Measurements from ENCODE around the gene RNU1-1.
"Not testable (repeated sequence)": the region's sequence is repeated elsewhere in the genome, so short reads cannot be mapped to it uniquely, and the experiment has no call there.

The RNU1-1 gene

DNA sequence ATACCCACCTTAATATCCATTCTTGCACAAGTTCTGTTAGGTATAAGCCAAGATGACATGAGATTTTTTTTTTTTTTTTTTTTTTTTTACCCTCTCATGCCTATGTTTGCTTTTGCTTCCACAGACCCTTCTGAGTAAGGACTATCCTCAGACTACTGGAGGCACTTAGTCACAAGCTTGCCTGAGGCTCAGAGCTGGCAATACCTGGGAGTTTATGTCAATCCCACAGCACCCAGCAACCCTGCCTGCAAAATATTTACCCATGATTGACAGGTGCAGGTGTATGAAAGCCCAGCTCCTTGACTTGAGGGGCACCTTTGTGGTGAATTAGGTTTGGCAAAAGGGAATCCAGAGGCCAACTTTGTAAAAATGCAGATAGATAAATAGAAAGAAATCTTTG, 11.7 kb upstream of the RNU1-1 start:
- in situ Hi-C loops (cut with HindIII; ENCODE audit: low sequenced_read_pairs) = not testable (repeated sequence)

DNA sequence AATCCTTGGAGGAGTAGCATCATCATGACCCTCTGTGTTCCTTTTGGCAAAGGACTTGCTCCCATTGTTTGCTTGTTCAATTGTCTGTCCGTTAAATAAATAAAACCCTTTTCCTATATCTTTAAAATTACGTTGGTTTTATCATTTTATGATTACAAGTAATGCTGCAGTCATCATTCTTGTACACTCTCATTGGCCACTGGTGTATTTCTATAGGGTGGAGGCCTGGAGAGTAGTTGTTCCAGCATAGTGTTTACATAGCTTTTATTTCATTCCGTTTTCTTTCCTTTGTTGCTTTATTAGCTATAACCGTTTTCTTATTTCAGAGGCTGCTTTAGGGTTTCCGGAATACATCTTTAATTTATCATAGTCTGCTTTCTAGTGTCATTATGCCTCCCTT, 7.6 kb upstream of the RNU1-1 start:
- in situ Hi-C loops (cut with HindIII; ENCODE audit: low sequenced_read_pairs) = not testable (repeated sequence)

DNA sequence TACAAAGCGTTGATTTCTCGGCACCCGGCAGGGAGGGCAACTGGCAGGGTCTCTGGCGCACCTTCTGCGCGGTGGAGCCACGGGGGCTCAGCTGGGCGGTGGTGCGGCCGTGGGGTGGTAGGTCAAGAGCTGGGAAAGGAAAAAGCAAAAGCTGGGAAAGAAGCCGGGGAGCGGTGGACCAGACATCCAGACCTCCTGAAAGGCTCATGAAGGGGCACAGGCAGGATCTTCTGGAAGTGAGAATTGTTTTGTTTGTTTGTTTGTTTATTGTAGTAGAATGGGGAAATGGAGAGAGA, 7.2 kb upstream of the RNU1-1 start:
- in situ Hi-C loops (cut with HindIII; ENCODE audit: low sequenced_read_pairs) = no loop called here

DNA sequence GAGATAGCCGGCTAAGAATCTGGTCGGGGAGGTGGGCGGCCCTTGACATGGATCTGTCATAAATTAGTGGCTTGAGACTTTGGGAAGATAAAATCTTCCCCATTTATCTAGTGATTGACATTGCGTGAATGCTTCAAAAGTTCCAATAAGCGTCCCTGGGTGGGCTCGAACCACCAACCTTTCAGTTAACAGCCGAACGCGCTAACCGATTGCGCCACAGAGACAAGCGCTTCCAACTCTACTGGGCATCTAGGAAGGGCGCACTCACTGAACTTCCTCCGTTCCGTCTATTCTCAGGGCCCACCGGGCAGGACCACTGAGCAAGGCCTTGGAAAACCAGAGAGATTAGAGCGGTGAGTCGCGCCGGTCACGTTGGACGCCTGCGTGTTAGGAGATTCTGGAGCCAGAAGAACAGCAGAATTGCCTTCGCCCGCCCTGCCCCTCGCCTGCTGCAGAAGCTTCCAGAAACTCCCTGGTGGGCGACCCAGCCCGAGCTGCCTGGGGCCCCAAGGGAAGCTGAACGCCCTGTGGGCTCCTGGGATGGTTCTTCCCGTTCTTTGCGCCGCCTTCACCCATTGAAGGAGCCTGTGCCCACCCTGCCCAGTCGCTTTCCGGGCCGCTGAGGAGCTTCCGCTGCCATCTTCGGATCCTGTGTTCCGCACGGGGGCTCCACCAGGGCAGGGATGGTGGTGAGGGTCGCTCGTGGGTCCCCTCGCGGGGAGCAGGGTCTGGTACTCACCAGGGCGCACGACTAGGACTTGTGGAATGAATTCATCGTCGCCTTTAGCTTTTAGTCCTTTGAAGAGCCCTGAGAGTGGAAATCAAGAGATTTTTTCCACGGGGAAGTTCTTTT, 6.6 kb upstream of the RNU1-1 start:
- in situ Hi-C loops (cut with HindIII; ENCODE audit: low sequenced_read_pairs) = not testable (repeated sequence)

DNA sequence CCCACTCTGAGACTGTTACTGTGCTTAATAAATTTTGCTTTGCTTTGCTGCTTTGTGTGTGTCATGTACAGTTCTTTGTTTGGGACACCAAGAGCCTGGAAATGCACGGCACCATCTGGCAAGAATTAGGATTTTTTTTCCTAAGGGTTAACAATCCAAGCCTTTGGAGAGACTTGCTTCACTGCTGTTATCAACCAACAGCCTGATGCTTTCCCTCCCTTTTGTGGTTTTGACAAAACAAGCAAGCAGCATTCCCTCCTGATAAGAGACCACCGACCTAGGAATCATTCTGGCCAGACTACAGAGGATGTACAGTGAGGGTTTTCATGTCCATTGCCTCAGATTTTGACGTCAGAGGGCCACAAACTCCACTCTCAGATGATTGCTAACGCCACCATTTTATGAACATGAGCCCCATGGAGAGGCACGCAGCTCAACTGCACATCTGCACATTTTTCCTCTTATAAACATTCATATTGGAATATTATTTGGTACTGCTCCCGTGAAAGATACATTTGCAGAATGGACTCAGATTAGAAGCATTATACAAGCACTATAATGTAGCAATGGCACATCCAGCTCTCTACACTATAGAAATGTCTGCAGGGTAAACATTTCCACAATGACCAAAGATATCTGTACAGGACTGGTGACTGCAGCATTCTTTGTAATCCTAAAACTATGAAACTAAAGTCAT, 5.3 kb upstream of the RNU1-1 start:
- in situ Hi-C loops (cut with HindIII; ENCODE audit: low sequenced_read_pairs) = not testable (repeated sequence)

DNA sequence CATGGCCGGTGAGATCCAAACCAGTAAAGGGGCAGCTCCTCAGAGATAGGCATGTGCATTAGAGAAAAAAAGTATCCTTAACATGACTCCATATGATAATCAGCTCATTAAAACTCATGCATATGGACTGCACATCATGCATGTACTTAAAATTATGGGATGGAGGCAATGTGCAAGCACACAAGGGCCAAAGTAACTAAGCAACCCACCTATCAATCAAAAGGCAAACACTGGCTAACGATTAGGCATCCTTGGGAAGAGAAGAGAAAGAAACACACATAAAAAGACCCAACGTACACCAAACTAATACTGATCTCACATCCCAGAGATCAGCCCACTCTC, 4.8 kb upstream of the RNU1-1 start:
- in situ Hi-C loops (cut with HindIII; ENCODE audit: low sequenced_read_pairs) = not testable (repeated sequence)

DNA sequence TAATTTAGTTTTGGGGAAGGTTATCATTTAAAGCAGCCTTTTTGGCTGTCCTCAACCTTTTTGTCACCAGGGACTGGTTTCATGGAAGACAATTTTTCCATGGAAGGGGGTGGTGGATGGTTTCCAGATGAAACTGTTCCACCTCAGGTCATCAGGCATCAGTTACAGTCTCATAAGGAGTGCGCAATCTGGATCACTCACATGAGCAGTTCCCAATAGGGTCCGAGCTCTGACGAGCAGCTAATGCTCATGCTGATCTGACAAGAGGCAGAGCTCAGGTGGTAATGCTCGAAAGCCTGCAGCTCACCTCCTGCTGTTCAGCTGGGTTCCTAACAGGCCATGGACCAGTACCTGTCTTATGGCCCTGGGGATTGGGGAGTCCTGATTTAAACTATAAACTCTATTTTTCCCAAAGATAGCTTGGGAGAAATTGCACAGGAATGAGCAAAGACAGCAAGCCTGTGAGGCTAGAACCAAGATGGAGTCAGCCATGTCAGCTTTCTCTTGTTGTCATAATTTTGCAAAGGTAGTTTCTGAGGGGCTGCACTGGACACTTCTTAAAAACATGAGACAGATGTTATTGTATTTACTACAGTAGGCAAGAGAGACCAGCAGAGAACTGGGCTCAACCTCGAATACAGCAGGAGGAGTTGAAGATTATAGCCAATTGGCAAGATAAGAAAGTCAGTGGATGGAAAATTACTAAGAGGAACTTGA, 2.8 kb upstream of the RNU1-1 start:
- in situ Hi-C loops (cut with HindIII; ENCODE audit: low sequenced_read_pairs) = not testable (repeated sequence)

DNA sequence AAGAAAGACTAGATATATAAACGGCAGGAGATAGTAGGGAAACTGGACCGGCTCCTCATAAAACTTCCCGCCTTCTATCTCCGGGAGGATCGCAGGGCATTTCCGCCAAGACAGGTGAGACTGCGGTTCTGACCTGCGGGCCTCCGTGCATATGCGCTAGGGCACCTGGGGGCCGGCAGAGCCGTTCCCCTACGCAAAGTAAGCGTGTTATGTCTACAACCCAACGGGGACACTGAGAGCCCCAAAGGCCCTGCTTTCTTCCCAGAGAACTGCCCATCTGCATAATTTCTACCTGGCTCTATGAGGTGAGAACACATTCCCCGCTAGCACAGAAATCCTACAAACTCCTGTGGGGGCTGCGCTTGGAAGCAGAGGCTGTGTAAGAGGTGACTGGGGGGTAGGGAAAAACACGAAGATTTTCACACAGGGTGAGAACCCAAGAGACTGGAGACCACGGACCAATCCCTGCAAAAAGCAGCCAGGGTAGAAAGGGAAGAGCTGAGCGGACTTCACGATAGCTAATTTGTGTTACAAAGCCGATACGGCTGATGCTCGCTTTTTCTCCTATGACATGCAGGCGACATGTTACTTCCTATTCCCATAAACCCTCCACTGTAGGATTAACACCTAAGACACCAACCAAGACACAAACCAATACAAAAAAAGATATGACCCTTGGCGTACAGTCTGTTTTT, 526 bp downstream of the RNU1-1 start:
- in situ Hi-C loops (cut with HindIII; ENCODE audit: low sequenced_read_pairs) = not testable (repeated sequence)

DNA sequence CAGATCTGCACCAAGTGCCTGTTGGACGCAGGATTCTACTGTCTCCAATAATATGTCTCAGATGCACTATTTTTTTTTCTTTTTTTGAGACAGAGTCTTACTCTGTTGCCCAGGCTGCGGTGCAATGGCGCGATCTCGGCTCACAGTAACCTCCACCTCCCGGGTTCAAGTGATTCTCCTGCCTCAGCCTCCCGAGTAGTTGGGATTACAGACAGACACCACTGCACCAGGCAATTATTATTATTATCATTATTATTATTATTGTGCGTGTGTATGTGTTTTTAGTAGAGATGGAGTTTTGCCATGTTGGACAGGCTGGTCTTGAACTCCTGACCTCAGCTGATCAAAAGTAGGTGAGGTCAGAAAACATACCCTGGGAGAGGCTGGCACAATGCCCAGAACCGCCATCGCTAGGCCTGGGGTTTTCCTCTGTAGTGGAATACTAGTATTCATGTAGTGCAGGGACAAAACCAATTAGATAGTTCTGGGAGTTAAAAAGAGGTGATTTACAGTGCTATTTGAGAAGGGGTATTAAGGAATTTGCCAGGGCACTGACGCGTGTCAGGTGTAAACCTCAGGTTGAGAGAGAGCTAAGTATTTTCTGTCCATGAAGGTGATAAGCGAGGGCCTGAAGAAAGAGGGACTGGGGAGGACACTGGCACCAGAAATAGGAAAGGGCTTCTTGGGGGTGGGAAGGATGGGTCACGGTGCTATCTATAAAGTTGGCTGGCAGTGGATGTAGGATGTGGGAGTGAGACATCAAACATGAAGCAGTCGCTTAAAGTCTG, 1.3 kb downstream of the RNU1-1 start:
- in situ Hi-C loops (cut with HindIII; ENCODE audit: low sequenced_read_pairs) = not testable (repeated sequence)

DNA sequence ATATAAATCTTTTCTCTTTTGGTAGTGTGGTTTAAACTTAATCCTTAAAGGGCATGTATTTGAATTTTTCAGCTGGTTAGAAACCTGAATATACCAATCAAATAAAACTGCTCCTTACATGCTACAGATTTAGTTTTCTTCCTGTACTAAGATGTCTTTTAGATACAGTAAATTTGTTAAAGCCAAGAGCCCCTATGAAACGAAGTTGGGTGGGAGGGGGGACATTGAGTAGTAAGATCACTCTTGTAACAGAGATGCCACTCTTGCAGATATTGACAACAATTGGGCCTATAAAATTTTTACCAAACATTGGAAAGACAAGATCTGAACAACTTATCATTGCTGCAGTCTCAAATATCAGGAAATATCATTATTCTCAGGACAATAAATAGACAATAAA, 2.2 kb downstream of the RNU1-1 start:
- in situ Hi-C loops (cut with HindIII; ENCODE audit: low sequenced_read_pairs) = not testable (repeated sequence)

DNA sequence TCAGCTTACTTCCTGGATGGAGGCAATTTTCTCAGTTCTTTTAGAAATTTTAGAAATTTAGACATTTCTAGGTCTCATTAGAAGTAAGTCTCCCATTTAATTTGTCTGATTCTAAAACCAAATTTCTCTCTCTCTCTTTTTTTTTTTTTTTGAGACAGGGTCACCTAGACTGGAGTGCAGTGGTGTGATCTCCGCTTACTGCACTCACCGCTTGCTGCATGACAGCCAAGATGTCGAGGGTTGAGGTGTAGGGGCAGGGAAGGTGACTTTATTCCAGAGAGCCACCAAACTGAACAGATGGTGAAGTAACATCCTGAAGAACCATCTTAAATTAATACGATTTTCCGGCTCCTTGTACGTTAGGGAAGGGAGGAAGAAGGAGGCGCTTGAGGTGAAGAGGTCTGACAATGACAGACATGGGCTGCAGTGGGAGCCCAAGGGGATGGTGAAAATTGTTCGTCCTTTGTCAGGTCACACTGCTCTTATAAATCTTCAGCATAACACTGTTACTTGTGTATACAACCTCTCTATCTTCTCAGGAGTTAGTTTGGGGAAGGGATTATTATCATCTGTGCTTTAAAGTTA, 5.1 kb downstream of the RNU1-1 start:
- in situ Hi-C loops (cut with HindIII; ENCODE audit: low sequenced_read_pairs) = not testable (repeated sequence)

DNA sequence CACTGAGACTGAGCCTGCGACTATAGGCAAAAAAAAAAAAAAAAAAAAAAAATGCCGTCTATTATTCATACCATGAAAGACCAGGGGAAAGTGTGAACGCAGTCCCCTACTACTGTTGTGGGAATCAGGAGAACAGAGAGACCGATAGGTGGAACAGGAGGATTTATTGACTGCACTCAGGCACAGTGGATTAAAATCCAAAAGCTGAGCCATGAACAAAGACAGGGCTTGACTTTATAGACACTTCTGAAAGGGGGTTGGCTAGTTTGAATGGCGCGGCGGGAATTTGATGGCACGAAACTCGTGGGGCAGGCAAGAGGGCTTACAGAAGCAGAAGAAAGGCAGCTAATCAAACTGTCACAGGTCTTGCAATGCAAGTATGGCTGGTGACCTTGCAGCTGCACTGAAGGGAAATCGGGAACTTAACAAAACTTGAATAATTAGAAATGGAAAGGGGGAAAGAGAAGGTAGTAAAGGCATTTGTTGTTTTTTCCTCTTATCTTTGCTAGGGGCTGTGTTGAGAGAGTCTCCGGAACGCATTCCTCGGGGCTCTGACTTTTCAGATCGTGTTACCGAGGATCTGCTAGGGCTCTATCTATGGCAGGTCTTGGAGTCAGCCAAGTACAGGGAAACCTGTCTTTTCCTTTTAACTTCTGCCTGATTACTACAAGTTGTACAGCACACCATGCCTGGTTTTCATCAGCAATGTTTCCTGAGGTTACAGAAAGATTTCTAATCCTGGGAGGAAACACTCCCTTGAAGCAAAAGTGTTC, 7.5 kb downstream of the RNU1-1 start:
- in situ Hi-C loops (cut with HindIII; ENCODE audit: low sequenced_read_pairs) = not testable (repeated sequence)

DNA sequence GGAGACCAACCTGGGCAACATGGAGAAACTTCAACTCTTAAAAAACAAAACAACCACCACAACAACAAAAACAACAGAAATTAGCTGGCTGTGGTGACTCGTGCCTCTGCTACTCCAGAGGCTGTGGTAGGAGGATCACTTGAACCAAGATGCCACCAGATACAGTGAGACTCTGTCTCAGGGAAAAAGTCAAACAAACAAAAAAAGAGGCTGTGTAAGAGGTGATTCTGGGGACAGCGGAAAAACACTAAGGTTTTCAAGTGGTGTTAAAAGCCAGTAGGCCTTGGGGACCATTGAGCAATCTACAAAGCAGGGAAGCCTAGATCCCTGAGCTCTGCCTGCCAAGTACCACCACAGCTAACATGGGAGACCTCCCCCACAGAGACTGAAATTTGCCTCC, 8.2 kb downstream of the RNU1-1 start:
- in situ Hi-C loops (cut with HindIII; ENCODE audit: low sequenced_read_pairs) = not testable (repeated sequence)

DNA sequence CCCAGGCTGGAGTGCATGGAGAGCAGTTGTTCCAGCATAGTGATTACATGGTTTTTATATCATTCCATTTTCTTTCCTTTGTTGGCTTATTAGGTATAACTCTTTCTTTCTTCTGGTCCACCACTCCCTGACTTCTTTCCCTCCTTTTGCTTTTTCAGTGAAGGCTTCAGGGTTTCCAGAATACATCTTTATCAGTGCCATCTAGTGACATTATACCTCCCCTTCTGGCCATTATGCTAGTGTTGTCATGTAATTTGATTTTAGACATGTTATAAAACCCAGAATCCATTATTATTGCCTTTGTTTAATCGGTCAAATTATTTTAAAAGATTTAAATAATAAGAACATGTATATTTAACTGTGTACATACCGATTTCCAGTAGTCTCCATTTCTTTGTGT, 10.6 kb downstream of the RNU1-1 start:
- in situ Hi-C loops (cut with HindIII; ENCODE audit: low sequenced_read_pairs) = no loop called here

DNA sequence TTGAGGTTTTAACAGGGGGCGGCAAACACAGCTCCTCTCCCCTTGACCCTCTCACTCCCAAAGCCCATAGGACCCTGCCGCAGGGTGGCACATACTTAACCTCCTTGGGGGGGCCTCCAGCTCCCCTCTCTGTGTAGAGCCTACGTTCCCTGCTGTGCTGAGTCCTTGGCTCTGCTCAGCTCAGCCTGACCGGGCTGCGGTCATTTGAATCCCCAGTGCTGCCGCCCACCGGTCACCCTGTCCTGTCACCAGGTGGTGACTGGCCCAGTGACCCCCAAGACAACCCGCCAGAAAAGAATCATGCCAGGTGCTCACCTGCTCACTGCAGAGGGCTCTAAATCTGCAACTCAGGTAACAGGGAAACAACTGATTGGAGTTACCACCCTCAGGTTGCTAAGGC, 12.6 kb downstream of the RNU1-1 start:
- in situ Hi-C loops (cut with HindIII; ENCODE audit: low sequenced_read_pairs) = not testable (repeated sequence)

DNA sequence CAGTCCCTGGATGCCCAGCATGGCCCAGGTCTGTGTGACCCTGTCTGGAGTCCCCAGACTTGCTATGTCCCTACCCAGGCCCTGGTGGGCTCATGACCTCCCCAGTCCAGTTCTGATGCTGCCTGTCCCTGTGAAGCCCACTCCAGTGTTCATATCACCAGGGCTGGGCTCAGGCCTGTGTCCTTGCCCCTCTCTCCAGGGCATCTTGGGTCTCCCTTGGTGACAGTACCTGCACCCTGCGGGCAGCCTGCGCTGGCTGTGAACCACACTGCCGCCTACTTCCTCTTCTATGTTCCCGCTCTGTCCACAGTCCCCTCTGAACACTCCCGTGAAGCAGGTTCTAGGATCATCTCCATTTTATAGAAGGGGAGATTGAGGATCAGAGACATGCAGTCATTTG, 13.1 kb downstream of the RNU1-1 start:
- in situ Hi-C loops (cut with HindIII; ENCODE audit: low sequenced_read_pairs) = not testable (repeated sequence)

DNA sequence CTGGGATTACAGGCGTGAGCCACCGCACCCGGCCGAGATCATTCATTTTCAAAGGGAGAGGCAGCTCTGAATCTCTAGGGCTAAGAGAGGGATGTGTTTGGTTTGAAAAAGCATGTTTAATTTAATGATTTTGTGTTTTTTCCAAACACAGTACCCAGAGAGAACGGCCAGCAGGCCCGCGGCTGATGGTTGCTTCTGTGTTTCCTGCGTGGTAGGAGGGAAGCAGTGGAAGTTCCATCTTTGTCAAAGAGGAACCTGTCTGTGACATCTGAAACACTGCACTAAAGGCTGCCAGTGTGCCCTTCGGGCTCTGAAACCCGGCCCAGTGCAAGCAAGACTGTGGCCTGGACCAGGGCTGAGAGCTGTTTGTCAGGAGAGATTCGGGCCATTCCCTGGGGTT, 13.6 kb downstream of the RNU1-1 start:
- in situ Hi-C loops (cut with HindIII; ENCODE audit: low sequenced_read_pairs) = not testable (repeated sequence)

DNA sequence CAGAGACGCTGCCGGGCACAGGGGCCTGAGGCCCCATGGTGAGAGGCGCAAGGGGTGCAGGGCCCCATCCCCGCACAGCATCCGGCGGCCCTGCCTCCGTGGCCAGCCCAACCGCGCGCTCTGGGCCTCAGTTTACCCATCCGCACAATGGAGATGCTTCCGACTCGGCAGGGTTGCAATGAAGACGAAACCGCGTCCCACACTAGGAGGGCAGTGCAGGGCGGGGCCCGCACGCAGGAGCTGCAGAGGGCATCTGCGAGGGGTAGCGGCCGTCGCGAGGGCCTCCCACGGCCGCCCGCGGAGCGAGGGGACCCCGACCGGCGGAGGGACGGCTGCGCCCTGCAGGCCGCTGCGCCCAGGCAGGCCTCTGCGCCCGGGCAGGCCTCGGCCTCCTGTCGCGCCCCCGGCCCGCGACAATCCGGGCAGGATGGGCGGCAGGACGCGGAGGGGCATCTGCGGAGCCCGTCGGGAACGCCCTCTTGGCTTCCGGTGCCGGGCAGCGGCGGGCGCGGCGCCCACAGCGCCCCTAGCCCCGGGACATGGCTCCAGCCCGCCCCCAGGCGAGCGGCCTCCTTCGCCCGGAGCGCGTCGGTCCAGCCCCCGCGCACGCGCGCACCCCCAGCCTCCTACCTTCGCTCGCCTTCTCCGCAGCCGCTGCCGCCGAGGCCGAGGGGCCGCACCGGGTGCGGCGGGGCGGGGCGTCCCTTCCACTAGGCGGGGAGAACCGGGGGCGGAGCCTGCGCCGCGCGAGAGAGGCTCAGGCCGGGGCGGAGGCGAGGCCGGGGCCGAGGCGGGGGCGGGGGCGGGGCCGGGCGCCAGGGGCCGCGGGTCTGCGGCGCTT, 15.3 kb downstream of the RNU1-1 start:
- in situ Hi-C loops (cut with HindIII; ENCODE audit: low sequenced_read_pairs) = no loop called here

DNA sequence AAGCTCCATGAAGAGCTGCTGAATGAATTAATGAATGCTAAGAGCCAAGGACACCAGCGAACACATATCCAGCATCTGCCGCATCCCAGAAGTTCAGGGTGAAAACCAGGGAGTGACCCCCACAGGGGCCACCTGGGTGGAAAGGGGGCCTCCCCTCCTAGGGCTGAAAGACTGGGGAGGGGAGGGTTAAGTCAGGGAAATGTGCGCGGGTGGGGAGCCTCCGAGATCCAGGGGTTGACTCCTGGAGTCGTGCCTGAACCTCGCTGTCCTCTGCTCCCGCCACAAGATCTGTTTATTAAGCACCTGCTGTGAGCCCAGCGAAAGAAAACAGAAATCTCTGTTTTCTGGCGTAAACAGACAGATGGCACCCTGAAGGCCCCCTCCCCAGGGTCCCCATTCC, 16.0 kb downstream of the RNU1-1 start:
- in situ Hi-C loops (cut with HindIII; ENCODE audit: low sequenced_read_pairs) = not testable (repeated sequence)
